Subcutaneous adipose tissue (tissue), 4 donors: Measurements from ENCODE around the gene CACNA1E. TPM values are rescaled to one million over a fixed set of nuclear protein-coding genes. Genes with fewer than 3 reads are reported as not detected.

ENCODE experiments used
- CTCF ChIP-seq: fragments of 450-650 bp; IDR thresholded peaks from one replicate; pipeline ENCODE4 v1.5.1; 2016; ENCODE audit warnings: low read depth, mild to moderate bottlenecking, control low read depth, antibody characterized with exemption, moderate library complexity
- total RNA-seq, 4 donors: library from RNA; depleted of rRNA; stranded (reverse); fragments of >200 nt; gene quantifications; one replicate each; pipeline ENCODE4 v1.1.0, GENCODE V29; 2016

The CACNA1E gene
- total RNA-seq, 4 donors from 2014 or later = 0.16 to 0.19 TPM; not detected in 2

GRCh38 chr1:181772714-181773113 lies 289.4 kb downstream of the CACNA1E start:
- TF ChIP-seq CTCF = no peak

- TF ChIP-seq CTCF = no peak
Measured at GRCh38 chr1:181776044-181776443, 292.7 kb downstream of the CACNA1E start.

GRCh38 chr1:181777286-181777685 lies 294.0 kb downstream of the CACNA1E start:
- no peak for TF ChIP-seq CTCF

- no peak for TF ChIP-seq CTCF
Measured at GRCh38 chr1:181777812-181778211, 294.5 kb downstream of the CACNA1E start.

- no peak for TF ChIP-seq CTCF
Measured at GRCh38 chr1:181778640-181779260, 295.4 kb downstream of the CACNA1E start.

- no peak for TF ChIP-seq CTCF
Measured at GRCh38 chr1:181779343-181779742, 296.0 kb downstream of the CACNA1E start.

- TF ChIP-seq CTCF = no peak
Measured at GRCh38 chr1:181783208-181783607, 299.9 kb downstream of the CACNA1E start.
